Spleen (tissue), 7 donors: ENCODE data around the gene FIG4.

Source experiments
- POLR2AphosphoS5 ChIP-seq, 3 donors: sonication (generic); formaldehyde crosslinking; IDR thresholded peaks; one replicate each; pipeline ENCODE4 v1.5.1; 2017; ENCODE audit warnings: antibody characterized with exemption in 3 of 3
- TF ChIP-seq, protein P1 (sequence below), 11 experiments: fragments of 200-600 bp in 7 of 11; fragments of 450-650 bp in 4 of 11; sonication (generic) in 4 of 11; IDR thresholded peaks in 8 of 11; conservative IDR thresholded peaks in 3 of 11; 1 replicate in 7 of 11; 2 replicates in 4 of 11; pipeline versions ENCODE4 v1.4.0 to v1.8.0; 2016 to 2021; ENCODE audit warnings: antibody characterized with exemption in 11 of 11, inconsistent platforms in 4 of 11, mild to moderate bottlenecking in 1 of 11
- donor health status: DM: no; HTN: no; CAD: no; lungs with moderate emphysema.
- donor health status: DM: no; HTN: no; CAD: no.
- donor health status: DM: no; HTN: no; CAD: no.

DNA sequence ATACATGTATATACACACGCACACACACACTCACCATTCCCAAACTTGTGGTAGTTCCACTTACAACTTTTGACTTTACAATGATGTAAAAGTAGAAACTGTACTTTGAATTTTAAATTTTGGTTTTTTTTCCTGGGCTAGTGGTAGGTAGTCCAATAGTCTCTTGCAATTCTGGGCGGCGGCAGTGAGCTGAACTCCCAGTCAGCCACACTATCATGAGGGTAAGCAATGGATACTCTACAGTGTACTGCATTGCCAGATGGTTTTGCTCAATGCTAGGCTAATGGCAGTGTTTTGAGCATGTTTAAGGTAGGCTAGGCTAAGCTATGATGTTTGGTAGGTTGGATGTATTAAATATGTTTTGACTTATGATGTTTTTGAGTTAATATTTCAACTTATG, 150.8 kb downstream of the FIG4 start:
- TF ChIP-seq, protein P1, sequence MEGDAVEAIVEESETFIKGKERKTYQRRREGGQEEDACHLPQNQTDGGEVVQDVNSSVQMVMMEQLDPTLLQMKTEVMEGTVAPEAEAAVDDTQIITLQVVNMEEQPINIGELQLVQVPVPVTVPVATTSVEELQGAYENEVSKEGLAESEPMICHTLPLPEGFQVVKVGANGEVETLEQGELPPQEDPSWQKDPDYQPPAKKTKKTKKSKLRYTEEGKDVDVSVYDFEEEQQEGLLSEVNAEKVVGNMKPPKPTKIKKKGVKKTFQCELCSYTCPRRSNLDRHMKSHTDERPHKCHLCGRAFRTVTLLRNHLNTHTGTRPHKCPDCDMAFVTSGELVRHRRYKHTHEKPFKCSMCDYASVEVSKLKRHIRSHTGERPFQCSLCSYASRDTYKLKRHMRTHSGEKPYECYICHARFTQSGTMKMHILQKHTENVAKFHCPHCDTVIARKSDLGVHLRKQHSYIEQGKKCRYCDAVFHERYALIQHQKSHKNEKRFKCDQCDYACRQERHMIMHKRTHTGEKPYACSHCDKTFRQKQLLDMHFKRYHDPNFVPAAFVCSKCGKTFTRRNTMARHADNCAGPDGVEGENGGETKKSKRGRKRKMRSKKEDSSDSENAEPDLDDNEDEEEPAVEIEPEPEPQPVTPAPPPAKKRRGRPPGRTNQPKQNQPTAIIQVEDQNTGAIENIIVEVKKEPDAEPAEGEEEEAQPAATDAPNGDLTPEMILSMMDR (IDR thresholded peaks at IDR 0.05 in 8 of 11, conservative IDR thresholded peaks at IDR 0.05 in 3 of 11) = no peak
- no peak for TF ChIP-seq POLR2AphosphoS5 (IDR thresholded peaks at IDR 0.05)
